ENCODE measurements around the gene KCNAB2. TPM values are rescaled to one million over a fixed set of nuclear protein-coding genes. Genes with fewer than 3 reads are reported as not detected.

Gene KCNAB2
- total RNA-seq, 1 donor from 2014 or later = 3.1 TPM

GRCh38 chr1:6096243-6097116 lies 50.8 kb downstream of the KCNAB2 start:
- Mint-ChIP-seq H3K4me3 (ENCODE audit: unreplicated experiment) (no peak overlapping the region), H3K9me3 (ENCODE audit: unreplicated experiment) (peaks cover 5% of the 10 kb centered on the region), H3K27me3 (ENCODE audit: low read depth, unreplicated experiment) (peaks cover 40% of the 10 kb centered on the region), H3K36me3 (ENCODE audit: low read depth, unreplicated experiment) (peaks cover 3% of the 10 kb centered on the region), H3K27ac (ENCODE audit: unreplicated experiment) (no peak overlapping the region), H3K4me1 (ENCODE audit: low read depth, unreplicated experiment) (no peaks in the 10 kb centered on the region)
- Histone ChIP-seq H2AFZ (ENCODE audit: low read depth, low read length) (no peak overlapping the region), H3K27me3 (ENCODE audit: insufficient read depth, low read length) (no peaks in the 10 kb centered on the region), H3K36me3 (ENCODE audit: insufficient read depth, low read length) (no peaks in the 10 kb centered on the region), H3K27ac (ENCODE audit: low read depth, low read length) (no peak overlapping the region), H3K4me2 (ENCODE audit: low read length) (no peak overlapping the region), H3K79me2 (ENCODE audit: insufficient read depth, low read length) (no peaks in the 10 kb centered on the region), H3K4me3 (ENCODE audit: insufficient read depth, low read depth, low read length) (no peak overlapping the region), H3K9ac (ENCODE audit: low read length) (no peak overlapping the region), H3K9me3 (ENCODE audit: insufficient read depth, low read depth, low read length) (no peaks in the 10 kb centered on the region), H4K20me1 (ENCODE audit: insufficient read depth, low read length) (no peaks in the 10 kb centered on the region), H3K4me1 (ENCODE audit: insufficient read depth, low read length) (no peaks in the 10 kb centered on the region)
- FAIRE-seq (no peak), DNase-seq (ENCODE audit: low read depth) (no peak)
- TF ChIP-seq CTCF (IDR thresholded peaks at IDR 0.05; ENCODE audit: insufficient read depth, low read depth, low read length) (no peak), EZH2 (IDR thresholded peaks at IDR 0.05; ENCODE audit: insufficient read depth, low read length) (no peak)

DNA sequence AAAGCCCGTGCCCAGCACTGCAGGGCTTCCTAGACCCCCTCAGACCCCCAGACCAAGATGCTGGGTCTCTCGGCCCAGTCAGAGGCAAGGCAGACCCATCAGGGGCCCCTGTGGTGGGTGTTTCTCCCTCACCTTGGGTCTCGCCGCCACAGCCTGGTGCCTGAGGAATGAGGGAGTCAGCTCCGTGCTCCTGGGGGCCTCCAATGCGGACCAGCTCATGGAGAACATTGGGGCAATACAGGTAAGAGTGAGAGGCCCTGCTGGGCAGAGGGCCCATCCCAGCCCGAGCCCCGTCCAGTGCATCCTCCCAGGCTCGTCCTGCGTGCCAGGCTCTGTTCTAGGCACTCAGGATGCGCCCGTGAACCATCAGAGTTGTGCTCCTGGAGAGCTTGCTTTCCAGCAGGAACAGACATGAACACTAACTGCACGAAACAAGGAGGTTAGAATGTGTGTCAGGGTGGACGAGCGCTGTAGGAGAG lies 51.5 kb downstream of the KCNAB2 start:
- Histone ChIP-seq H3K4me2 (ENCODE audit: low read length) (no peak overlapping the region), H4K20me1 (ENCODE audit: insufficient read depth, low read length) (no peaks in the 10 kb centered on the region), H3K9me3 (ENCODE audit: insufficient read depth, low read depth, low read length) (no peaks in the 10 kb centered on the region), H3K36me3 (ENCODE audit: insufficient read depth, low read length) (no peaks in the 10 kb centered on the region), H3K27ac (ENCODE audit: low read depth, low read length) (no peak overlapping the region), H3K9ac (ENCODE audit: low read length) (no peak overlapping the region), H3K4me1 (ENCODE audit: insufficient read depth, low read length) (no peaks in the 10 kb centered on the region), H3K4me3 (ENCODE audit: insufficient read depth, low read depth, low read length) (no peak overlapping the region), H2AFZ (ENCODE audit: low read depth, low read length) (no peak overlapping the region), H3K27me3 (ENCODE audit: insufficient read depth, low read length) (no peaks in the 10 kb centered on the region), H3K79me2 (ENCODE audit: insufficient read depth, low read length) (no peaks in the 10 kb centered on the region)
- H3K27me3 Mint-ChIP-seq (ENCODE audit: low read depth, unreplicated experiment) = peaks cover 34% of the 10 kb centered on the region
- H3K36me3 Mint-ChIP-seq (ENCODE audit: low read depth, unreplicated experiment) = peaks cover 3% of the 10 kb centered on the region
- TF ChIP-seq EZH2 (IDR thresholded peaks at IDR 0.05; ENCODE audit: insufficient read depth, low read length) = no peak
- TF ChIP-seq CTCF (IDR thresholded peaks at IDR 0.05; ENCODE audit: insufficient read depth, low read depth, low read length) = no peak
- no peak overlapping the region for H3K27ac Mint-ChIP-seq (ENCODE audit: unreplicated experiment)
- DNase-seq (ENCODE audit: low read depth) (no peak), FAIRE-seq (no peak)
- peaks cover 5% of the 10 kb centered on the region for H3K9me3 Mint-ChIP-seq (ENCODE audit: unreplicated experiment)
- no peaks in the 10 kb centered on the region for H3K4me1 Mint-ChIP-seq (ENCODE audit: low read depth, unreplicated experiment)
- H3K4me3 Mint-ChIP-seq (ENCODE audit: unreplicated experiment) = no peak overlapping the region

- no peaks in the 10 kb centered on the region for H3K79me2 ChIP-seq (ENCODE audit: insufficient read depth, low read length)
- DNase-seq (ENCODE audit: low read depth) (no peak), FAIRE-seq (no peak)
- H3K27me3 Mint-ChIP-seq (ENCODE audit: low read depth, unreplicated experiment) = peaks cover 32% of the 10 kb centered on the region
- H3K4me3 Mint-ChIP-seq (ENCODE audit: unreplicated experiment) = no peak overlapping the region
- H3K36me3 ChIP-seq (ENCODE audit: insufficient read depth, low read length) = no peaks in the 10 kb centered on the region
- peaks cover 3% of the 10 kb centered on the region for H3K36me3 Mint-ChIP-seq (ENCODE audit: low read depth, unreplicated experiment)
- no peaks in the 10 kb centered on the region for H3K4me1 ChIP-seq (ENCODE audit: insufficient read depth, low read length)
- TF ChIP-seq EZH2 (IDR thresholded peaks at IDR 0.05; ENCODE audit: insufficient read depth, low read length) (no peak), CTCF (IDR thresholded peaks at IDR 0.05; ENCODE audit: insufficient read depth, low read depth, low read length) (no peak)
- no peaks in the 10 kb centered on the region for H3K4me1 Mint-ChIP-seq (ENCODE audit: low read depth, unreplicated experiment)
- no peak overlapping the region for H3K27ac Mint-ChIP-seq (ENCODE audit: unreplicated experiment)
- no peak overlapping the region for H3K4me3 ChIP-seq (ENCODE audit: insufficient read depth, low read depth, low read length)
- H3K27ac ChIP-seq (ENCODE audit: low read depth, low read length) = no peak overlapping the region
- no peak overlapping the region for H3K9ac ChIP-seq (ENCODE audit: low read length)
- peaks cover 5% of the 10 kb centered on the region for H3K9me3 Mint-ChIP-seq (ENCODE audit: unreplicated experiment)
- no peak overlapping the region for H2AFZ ChIP-seq (ENCODE audit: low read depth, low read length)
- no peak overlapping the region for H3K4me2 ChIP-seq (ENCODE audit: low read length)
- no peaks in the 10 kb centered on the region for H3K9me3 ChIP-seq (ENCODE audit: insufficient read depth, low read depth, low read length)
- H3K27me3 ChIP-seq (ENCODE audit: insufficient read depth, low read length) = no peaks in the 10 kb centered on the region
- no peaks in the 10 kb centered on the region for H4K20me1 ChIP-seq (ENCODE audit: insufficient read depth, low read length)
Observed at GRCh38 chr1:6097824-6098223, 52.1 kb downstream of the KCNAB2 start.

All from astrocyte (in vitro differentiated cells and primary cell).